NCI-H2107 treated with DMSO at 0.1 percent for 48 hours (cell line): ENCODE measurements around the gene MACROH2A2.
"Not testable (repeated sequence)": the region's sequence is repeated elsewhere in the genome, so short reads cannot be mapped to it uniquely, and the experiment has no call there.

Experiments
- DNase-seq: peaks from one replicate; lab custom pipeline; 2025; ENCODE audit not compliant: unreplicated experiment; lab: John Stamatoyannopoulos, UW

MACROH2A2 gene

GRCh38 chr10:70098271-70098670, 45.6 kb downstream of the MACROH2A2 start:
- DNase-seq = no peak

- not testable (repeated sequence) for DNase-seq
Measured at GRCh38 chr10:70101068-70101562, 48.5 kb downstream of the MACROH2A2 start.

- no peak for DNase-seq
Measured at GRCh38 chr10:70101668-70102067, 49.0 kb downstream of the MACROH2A2 start.

GRCh38 chr10:70106958-70107791, 54.5 kb downstream of the MACROH2A2 start:
- DNase-seq = no peak

DNA sequence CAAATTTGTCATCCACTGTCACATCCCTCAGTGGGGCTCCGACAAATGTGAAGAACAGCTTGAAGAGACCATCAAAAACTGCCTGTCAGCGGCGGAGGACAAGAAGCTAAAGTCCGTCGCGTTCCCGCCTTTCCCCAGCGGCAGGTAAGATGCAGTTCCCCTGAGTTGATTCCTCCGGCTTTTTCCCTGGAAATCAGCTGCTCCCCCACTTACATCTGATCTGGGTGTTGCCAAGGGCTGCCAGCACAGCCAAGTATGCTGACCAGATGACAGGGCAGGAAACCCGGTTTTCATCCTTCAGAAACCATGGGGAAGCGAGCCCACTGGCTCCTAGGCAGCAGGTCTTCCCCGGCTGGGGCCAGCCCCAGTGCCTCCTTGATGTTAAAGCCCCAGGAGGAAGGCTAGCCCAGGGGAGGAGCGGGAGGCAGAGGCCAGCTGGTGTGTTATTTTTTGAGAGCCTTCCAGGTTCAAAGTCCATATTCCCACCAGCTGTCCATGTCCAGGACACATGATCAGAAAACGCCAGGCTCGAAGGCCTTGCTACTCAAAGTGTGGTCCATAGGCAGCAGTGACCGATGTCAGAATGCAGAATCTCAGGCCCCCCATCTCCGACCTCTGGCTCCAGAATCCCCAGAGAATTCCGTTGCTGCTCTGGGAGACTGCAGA, 56.6 kb downstream of the MACROH2A2 start:
- DNase-seq = no peak

DNA sequence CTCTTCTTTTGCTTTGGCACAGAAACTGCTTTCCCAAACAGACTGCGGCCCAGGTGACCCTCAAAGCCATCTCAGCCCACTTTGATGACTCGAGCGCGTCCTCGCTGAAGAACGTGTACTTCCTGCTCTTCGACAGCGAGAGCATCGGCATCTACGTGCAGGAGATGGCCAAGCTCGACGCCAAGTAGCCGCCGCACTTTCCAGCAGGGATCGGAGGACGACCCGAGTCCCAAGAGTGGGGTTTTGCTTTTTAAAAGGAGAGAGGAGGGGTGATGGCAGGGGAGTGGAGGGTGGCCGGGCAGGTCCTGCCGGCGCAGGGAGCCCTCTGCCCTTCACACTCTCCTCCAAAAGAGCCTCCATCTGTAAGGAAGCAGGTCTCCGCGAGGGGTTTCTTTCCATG, 58.9 kb downstream of the MACROH2A2 start:
- DNase-seq = no peak

- no peak for DNase-seq
Measured at GRCh38 chr10:70112071-70112470, 59.4 kb downstream of the MACROH2A2 start.

GRCh38 chr10:70114902-70115301, 62.3 kb downstream of the MACROH2A2 start:
- no peak for DNase-seq

- DNase-seq = no peak
Measured at GRCh38 chr10:70115948-70116682, 63.5 kb downstream of the MACROH2A2 start.

DNA sequence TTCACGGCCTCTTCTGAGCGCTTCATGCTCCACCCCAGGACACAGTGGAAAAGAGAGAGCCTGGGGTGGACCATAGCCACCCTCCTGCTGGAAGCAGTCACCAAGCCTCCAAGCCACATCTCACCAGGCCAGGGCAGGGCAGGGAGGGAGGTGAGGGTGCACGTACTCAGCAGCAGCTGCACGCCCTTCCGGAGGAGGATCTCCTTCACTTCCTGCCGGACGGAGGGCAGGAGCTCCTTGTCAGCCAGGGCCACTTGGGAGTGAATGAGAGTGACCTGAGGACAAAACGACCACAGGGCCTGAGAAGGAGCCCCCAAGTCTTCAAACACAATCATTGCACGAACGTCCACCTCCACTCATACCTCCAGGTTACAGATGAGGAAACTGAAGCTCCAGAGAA, 65.0 kb downstream of the MACROH2A2 start:
- no peak for DNase-seq

GRCh38 chr10:70118196-70118595, 65.5 kb downstream of the MACROH2A2 start:
- no peak for DNase-seq

- no peak for DNase-seq
Measured at GRCh38 chr10:70119197-70119596, 66.6 kb downstream of the MACROH2A2 start.

DNA sequence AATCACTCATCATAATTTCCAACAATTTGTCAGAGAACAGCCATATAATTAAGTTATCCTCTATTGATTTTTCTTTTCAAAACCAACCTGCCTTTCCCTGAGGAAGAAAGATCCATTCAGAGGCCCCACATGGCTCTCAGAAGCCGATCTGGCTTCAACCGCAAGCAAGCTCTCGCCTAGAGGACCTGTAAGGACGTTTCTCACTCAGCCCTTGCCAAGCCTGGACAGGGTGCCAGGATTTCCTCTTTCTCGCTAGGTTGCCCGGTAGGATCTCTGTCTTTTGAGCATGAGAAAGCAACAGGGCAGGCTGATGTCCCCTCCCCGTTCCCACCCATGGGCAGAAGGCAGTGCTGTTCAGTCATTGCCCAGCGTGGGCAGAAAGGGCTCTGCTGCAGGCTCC, 67.0 kb downstream of the MACROH2A2 start:
- no peak for DNase-seq

- DNase-seq = no peak
Measured at GRCh38 chr10:70120417-70120816, 67.8 kb downstream of the MACROH2A2 start.

GRCh38 chr10:70121281-70121949, 68.8 kb downstream of the MACROH2A2 start:
- no peak for DNase-seq

- no peak for DNase-seq
Measured at GRCh38 chr10:70122742-70123141, 70.1 kb downstream of the MACROH2A2 start.

GRCh38 chr10:70123166-70123565, 70.5 kb downstream of the MACROH2A2 start:
- DNase-seq = not testable (repeated sequence)

DNA sequence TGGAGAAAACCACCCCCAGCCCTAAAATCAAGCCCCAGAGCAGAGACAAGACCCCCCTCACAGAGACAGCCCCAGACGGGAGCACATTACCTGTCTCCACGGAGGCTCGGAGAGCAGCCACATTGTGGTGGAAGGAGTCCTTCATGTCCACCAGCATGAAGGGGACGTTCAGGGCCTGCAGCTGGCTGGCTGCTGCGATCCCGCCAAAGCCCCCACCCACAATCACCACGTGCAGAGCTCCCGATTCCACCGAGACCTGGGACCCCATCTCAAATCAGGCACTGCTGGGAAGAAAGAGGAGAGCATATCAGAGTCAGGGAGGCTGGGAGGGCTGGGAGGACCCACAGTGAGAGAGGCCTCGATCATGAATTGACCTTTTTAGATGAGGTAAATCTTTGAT, 71.2 kb downstream of the MACROH2A2 start:
- no peak for DNase-seq

GRCh38 chr10:70124415-70124814, 71.8 kb downstream of the MACROH2A2 start:
- DNase-seq = no peak

DNA sequence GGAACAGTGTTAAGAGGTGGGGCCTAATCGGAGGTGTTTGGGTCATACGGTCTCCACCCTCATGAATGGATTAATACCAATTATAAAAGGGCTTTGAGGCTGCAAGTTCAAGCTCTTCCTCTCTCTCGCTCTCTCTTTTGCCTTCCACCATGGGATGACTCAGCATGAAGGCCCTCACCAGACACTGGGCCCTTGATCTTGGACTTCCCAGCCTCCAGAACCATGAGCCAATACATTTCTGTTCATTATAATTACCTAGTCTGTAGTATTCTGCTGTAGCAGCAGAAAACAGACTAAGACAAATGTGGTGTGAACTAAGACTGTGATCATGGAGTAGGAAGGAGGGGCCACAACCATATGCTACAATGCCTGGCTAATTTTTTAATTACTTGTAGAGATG, 72.3 kb downstream of the MACROH2A2 start:
- no peak for DNase-seq

DNA sequence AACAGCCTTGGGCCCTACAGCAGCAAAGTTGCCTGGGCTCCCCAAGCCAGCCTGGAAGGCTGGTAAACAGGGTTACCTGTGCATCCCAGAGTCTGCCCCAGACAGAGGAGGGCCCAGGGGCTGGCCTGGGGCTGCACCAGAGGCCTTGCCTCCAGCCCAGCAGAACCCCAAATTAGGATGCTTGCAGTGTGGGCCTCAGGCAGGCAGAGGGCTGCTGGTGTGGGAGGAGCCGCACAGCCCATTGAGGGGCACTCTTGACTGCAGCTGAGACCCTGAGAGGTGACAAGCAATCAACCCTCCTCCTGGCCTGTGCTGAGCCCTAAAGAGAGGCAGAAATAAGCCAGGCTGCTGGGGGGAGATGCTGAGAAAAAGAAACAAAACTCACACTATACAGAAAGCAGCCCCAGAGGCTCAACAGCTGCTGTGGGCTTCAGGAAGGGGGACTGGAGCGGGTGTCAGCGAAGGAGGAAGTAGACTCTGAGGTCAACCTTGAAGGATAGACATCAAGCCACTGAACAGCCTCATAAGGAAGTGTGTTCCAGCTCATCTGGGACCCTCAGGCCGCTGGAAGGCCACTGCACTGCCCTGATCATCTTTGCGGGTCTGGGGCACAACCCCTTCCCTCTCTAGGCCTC, 73.4 kb downstream of the MACROH2A2 start:
- no peak for DNase-seq
